DND-41 (cell line): ENCODE data around the gene AANAT.

Experiments used
- CTCF ChIP-seq: IDR thresholded peaks from 2 replicates; pipeline ENCODE4 v1.5.1; 2012; ENCODE audit warnings: borderline replicate concordance, low read length, moderate library complexity, mild to moderate bottlenecking; ENCODE audit not compliant: poor library complexity, severe bottlenecking; ENCODE audit errors: extremely low read depth
- EZH2 ChIP-seq: IDR thresholded peaks from 3 replicates; pipeline ENCODE4 v1.6.1; 2012; ENCODE audit warnings: borderline replicate concordance, low read depth, mild to moderate bottlenecking, moderate library complexity, low read length, inconsistent platforms; ENCODE audit not compliant: severe bottlenecking

GRCh38 chr17:76490112-76490710 is 22.8 kb downstream of the AANAT start:
- TF ChIP-seq CTCF, result no peak
- TF ChIP-seq EZH2, result no peak
